ENCODE measurements around the gene TBC1D25.

DNA sequence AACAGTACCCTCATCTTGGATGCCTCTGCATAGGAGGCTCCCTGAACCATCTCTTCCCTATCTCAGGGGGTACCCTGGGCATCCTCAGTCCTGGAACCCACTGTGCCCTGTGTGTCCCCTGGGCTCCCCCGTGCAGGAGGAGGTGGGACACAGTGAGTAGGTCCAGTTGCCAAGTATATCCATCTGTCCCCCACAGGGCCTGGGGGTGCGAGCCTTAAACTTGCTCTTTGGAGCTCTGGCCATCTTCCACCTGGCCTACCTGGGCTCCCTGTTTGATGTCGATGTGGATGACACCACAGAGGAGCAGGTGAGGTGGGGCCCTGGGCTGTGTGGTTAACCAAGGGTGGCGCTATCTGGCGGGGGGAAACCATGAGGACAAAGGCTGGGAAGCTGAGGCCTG is 22.5 kb upstream of the TBC1D25 start:
- TF ChIP-seq CTCF (conservative IDR thresholded peaks at IDR 0.05 in 1 of 2, IDR thresholded peaks at IDR 0.05 in 1 of 2; ENCODE audit: extremely low read depth in 1 of 2, insufficient read depth in 1 of 2, low read depth in 1 of 2, low read length in 2 of 2) (no peak), EZH2 (IDR thresholded peaks at IDR 0.05; ENCODE audit: borderline replicate concordance, low read length) (no peak)
